NCI-H460 (cell line): ENCODE results near the gene C5AR1. TPM values are rescaled to one million over a fixed set of nuclear protein-coding genes. Genes with fewer than 3 reads are reported as not detected.
"Not testable (repeated sequence)": the region's sequence is repeated elsewhere in the genome, so short reads cannot be mapped to it uniquely, and the experiment has no call there.

ENCODE experiments used
- DNase-seq: peaks from one replicate; pipeline ENCODE4 v3.0.0-alpha.2; 2016; ENCODE audit warnings: low read depth; ENCODE audit errors: extremely low read depth
- total RNA-seq: library from RNA; depleted of rRNA; stranded (reverse); fragments of >200 nt; shearing (Covaris generic); gene quantifications from 2 replicates; pipeline ENCODE4 v1.2.3, GENCODE V29; 2014

The C5AR1 gene
- total RNA-seq, 1 experiment from 2014 or later, result 7.1 TPM

DNA sequence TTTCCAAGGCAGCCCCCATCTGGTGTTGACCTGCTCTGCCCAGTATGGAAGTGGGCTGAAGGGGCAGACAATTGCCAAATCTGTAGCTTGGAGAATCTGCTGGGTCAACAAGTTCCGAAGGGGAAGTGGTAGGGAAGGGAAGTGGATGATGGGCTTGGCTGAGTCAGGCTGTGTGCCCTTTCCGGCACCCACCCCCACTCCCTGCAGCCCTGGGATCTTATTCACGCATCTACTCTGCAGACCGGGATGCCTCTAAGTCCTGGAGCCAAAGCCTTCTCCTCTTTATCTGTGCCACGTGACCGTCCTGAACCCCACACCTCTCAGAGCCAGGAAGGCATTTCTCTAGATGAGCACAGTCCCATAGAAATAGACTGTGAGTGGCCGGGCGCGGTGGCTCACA lies 14.8 kb downstream of the C5AR1 start:
- no peak for DNase-seq

- no peak for DNase-seq
These were observed 20.8 kb downstream of the C5AR1 start for GRCh38 chr19:47330466-47330869.

DNA sequence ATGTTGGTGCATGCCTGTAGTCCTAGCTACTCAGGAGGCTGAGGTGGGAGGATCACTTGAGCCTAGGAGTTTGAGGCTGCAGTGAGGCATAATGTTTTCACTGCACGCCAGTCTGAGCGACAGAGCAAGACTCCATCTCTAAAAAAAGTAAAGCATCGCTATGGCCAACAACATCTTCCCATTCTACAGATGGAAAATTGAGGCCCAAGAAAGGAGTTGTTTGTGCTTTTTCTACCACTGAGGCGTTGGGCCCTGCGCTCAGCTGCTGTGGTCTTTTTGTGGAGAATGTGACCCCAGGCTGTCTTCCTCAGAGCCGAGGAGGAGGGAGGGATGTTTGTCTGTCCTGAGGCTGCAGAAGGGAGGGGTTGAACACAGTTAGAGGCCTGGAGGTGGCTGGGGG lies 21.8 kb downstream of the C5AR1 start:
- DNase-seq, result no peak

- no peak for DNase-seq
These were observed 22.4 kb downstream of the C5AR1 start, which contains the start of gene C5AR2 for GRCh38 chr19:47331931-47332547. TSS of gene C5AR2 (plus strand) at chr19:47332175. CDS start at chr19:47340800, 8,625 bp downstream.

DNA sequence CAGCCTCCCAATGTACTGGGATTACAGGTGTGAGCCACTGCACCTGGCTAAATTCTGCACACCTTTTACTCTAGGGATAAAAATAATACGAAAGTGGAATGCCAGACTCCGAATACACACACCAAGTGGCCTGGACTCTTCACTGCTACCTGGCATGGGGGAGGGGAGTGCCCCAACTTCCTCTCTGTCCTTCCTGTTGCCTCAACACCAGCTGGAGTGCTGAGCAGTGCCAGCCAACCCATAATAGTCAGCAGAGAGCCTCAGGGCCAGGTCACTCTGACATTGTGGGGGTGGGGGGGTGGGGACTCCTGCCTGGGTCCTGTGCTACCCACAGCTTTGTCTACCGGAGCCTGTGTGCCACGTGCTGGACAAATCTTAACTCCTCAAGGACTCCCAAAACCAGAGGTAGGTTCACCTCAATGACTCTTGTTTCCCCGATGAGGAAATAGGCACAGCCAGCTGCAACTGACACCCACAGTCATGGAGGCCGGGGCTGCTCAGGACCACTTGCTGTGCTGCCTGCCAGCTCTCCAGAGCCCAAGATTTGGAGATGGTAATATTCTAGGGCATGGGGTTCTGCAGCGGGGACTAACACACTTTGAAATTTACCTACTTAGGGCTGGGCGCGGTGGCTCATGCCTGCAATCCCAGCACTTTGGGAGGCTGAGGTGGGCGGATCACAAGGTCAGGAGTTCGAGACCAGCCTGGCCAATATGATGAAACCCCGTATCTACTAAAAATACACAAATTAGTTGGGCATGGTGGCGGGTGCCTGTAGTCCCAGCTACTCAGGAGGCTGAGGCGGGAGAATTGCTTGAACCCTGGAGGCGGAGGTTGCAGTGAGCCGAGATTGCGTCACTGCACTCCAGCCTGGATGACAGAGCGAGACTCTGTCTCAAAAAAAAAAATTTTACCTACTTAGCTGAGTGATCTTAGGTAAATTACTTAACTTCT lies 27.4 kb downstream of the C5AR1 start:
- not testable (repeated sequence) for DNase-seq

DNA sequence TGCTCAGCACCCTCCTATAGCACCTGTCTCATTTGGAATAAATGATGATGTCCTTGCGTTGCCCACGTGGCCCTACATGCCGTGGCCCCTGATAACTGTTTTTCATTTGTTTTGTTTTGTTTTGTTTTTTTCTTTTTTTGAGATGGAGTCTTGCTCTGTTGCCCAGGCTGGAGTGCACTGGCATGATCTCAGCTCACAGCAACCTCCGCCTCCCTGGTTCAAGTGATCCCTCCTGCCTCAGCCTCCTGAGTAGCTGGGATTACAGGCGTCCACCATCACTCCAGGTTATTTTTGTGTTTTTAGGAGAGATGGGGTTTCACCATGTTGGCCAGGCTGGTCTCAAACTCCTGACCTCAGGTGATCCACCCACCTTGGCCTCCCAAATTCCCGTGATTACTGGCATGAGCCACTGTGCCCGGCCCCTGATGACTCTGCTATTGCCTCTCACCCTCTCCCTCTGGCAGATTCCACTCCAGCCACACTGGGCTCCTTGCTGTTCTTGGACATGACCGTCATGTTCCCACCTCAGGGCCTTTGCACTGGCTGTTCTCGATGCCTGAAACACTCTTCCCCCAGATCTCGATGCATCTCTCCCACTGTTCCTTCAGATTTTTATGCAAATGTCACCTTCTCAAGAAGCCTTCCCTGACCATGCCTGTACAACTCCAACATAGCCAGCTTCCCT lies 29.7 kb downstream of the C5AR1 start:
- DNase-seq, result no peak

DNA sequence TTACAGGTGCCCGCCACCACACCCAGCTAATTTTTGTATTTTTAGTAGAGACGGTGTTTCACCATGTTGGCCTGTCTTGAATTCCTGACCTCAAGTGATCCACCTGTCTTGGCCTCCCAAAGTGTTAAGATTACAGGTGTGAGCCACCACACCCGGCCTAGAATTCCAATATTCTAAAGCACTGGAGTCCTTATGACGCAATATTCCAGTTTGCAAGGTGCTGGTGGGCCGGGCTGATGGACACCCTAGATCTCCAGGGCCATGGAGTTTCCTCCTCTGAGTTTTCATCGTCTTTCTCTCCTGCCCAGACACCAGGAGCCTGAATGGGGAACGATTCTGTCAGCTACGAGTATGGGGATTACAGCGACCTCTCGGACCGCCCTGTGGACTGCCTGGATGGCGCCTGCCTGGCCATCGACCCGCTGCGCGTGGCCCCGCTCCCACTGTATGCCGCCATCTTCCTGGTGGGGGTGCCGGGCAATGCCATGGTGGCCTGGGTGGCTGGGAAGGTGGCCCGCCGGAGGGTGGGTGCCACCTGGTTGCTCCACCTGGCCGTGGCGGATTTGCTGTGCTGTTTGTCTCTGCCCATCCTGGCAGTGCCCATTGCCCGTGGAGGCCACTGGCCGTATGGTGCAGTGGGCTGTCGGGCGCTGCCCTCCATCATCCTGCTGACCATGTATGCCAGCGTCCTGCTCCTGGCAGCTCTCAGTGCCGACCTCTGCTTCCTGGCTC lies 31.0 kb downstream of the C5AR1 start:
- no peak for DNase-seq

GRCh38 chr19:47341734-47342133 lies 32.1 kb downstream of the C5AR1 start:
- no peak for DNase-seq

- no peak for DNase-seq
These were observed 33.6 kb downstream of the C5AR1 start for GRCh38 chr19:47343194-47343802.

- DNase-seq, result no peak
These were observed 34.8 kb downstream of the C5AR1 start for GRCh38 chr19:47344425-47344824.

DNA sequence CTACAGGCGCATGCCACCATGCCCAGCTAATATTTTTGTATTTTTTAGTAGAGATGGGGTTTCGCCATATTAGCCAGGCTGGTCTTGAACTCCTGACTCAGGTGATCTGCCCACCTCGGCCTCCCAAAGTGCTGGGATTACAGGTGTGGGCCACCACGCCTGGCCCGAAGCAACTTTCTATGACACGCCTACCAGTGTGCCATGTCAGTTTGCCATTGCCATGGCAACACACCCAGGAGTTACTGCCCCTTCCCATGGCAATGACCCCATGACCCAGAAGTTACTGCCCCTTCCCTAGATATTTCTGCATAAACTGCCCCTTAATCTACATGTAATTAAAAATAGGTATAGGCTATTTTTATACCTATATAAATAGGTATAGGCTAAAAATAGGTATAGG lies 36.4 kb downstream of the C5AR1 start:
- DNase-seq, result not testable (repeated sequence)

GRCh38 chr19:47348819-47349795 lies 39.4 kb downstream of the C5AR1 start, which contains the start of gene DHX34:
TSS of gene DHX34 (plus strand) at chr19:47349315. CDS start at chr19:47353031, 3,716 bp downstream.
- DNase-seq, result peak; percentile 96

- no peak for DNase-seq
These were observed 41.0 kb downstream of the C5AR1 start for GRCh38 chr19:47350630-47351029.

- no peak for DNase-seq
These were observed 41.9 kb downstream of the C5AR1 start for GRCh38 chr19:47351548-47351947.

DNA sequence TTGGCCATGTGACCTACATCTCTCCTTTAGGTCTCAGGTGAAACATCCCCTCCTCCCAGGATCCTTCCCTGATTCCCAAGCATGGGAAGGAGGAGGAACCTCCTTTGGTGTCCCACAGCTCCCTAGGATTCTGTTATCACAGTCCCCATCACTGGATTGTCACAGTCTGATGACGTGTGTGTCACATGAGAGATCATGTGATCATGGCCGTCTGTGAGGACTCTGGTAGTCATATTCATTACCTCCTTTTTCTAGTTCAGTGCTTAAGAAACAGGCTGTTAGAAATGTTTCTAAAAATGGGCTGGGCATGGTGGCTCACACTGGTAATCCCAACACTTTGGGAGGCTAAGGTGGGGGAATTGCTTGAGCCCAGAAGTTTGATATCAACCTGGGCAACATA lies 42.4 kb downstream of the C5AR1 start:
- DNase-seq, result no peak

DNA sequence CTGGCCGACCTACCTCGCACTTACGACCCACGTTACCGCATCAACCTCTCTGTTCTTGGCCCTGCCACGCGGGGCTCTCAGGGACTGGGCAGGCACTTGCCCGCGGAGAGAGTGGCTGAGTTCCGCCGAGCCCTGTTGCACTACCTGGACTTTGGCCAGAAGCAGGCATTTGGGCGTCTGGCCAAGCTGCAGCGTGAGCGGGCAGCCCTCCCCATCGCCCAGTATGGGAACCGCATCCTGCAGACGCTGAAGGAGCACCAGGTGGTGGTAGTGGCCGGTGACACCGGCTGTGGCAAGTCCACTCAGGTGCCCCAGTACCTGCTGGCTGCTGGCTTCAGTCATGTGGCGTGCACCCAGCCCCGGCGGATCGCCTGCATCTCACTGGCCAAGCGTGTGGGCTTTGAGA lies 43.6 kb downstream of the C5AR1 start:
- no peak for DNase-seq

DNA sequence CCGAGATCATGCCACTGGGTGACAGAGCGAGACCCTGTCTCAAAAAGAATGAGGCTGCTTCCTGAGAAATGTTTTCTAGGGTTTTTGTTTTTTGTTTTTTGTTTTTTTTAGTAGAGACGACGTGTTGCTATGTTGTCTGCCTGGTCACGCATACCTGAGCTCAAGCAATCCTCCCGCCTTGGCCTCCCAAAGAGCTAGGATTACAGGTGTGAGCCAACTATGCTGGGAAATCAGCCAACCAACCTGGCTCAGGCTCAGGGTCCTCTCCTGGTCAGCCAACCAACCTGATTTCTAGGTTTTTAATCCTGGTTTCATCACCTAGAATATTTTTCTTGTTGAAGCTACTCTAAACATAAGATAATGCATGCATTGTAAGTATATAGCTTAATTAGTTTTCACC lies 47.2 kb downstream of the C5AR1 start:
- DNase-seq, result no peak

- no peak for DNase-seq
These were observed 48.4 kb downstream of the C5AR1 start for GRCh38 chr19:47357788-47358680.
